Gastroesophageal sphincter (tissue), 4 donors: Measurements from ENCODE around the gene NT5C2. TPM values are rescaled to one million over a fixed set of nuclear protein-coding genes. Genes with fewer than 3 reads are reported as not detected.
A peak's percentile ranks its signal among the peaks of the same experiment; 100 is the strongest.
"Not testable (repeated sequence)": the region's sequence is repeated elsewhere in the genome, so short reads cannot be mapped to it uniquely, and the experiment has no call there.

Source experiments
- ATAC-seq: fragments of 150-250 bp; one replicate; pipeline ENCODE4 v1.9.1; 2016; ENCODE audit warnings: mild to moderate bottlenecking, moderate library complexity
- H3K27ac ChIP-seq, 4 donors: fragments of 200-600 bp; sonication (generic) in 3 of 4; 1 replicate in 3 of 4; 2 replicates in 1 of 4; pipeline ENCODE4 v1.5.1; 2016 to 2019
- H3K27me3 ChIP-seq: fragments of 200-600 bp; sonication (generic); one replicate; pipeline ENCODE4 v1.5.1; 2019
- H3K36me3 ChIP-seq, 2 donors: fragments of 200-600 bp; sonication (generic); one replicate each; pipeline ENCODE4 v1.5.1; 2019; ENCODE audit warnings: control low read depth in 1 of 2
- H3K4me1 ChIP-seq, 3 donors: fragments of 200-600 bp; sonication (generic); 1 replicate in 2 of 3; 2 replicates in 1 of 3; pipeline ENCODE4 v1.5.1; 2016 to 2019; ENCODE audit warnings: control low read depth in 2 of 3
- H3K4me3 ChIP-seq, 2 donors: fragments of 200-600 bp; sonication (generic); one replicate each; pipeline ENCODE4 v1.5.1; 2019; ENCODE audit warnings: mild to moderate bottlenecking in 1 of 2, moderate library complexity in 1 of 2
- H3K9me3 ChIP-seq, 3 donors: fragments of 200-600 bp; sonication (generic); one replicate each; pipeline ENCODE4 v1.5.1; 2017 to 2019; ENCODE audit warnings: control low read depth in 2 of 3
- CTCF ChIP-seq, 4 experiments: fragments of 200-600 bp in 2 of 4; fragments of 450-650 bp in 2 of 4; sonication (generic) in 1 of 4; IDR thresholded peaks; one replicate each; pipeline ENCODE4 v1.5.1; 2017 to 2019; ENCODE audit warnings: antibody characterized with exemption in 4 of 4, mild to moderate bottlenecking in 2 of 4, moderate library complexity in 2 of 4
- EP300 ChIP-seq: sonication (generic); formaldehyde crosslinking; IDR thresholded peaks from one replicate; pipeline ENCODE4 v1.6.1; 2017; ENCODE audit warnings: antibody characterized with exemption, mild to moderate bottlenecking
- POLR2A ChIP-seq, 2 donors: fragments of 450-650 bp; IDR thresholded peaks; one replicate each; pipeline ENCODE4 v1.6.1; 2017; ENCODE audit warnings: antibody characterized with exemption in 2 of 2, mild to moderate bottlenecking in 2 of 2, moderate library complexity in 1 of 2
- POLR2AphosphoS5 ChIP-seq: sonication (generic); formaldehyde crosslinking; IDR thresholded peaks from one replicate; pipeline ENCODE4 v1.6.1; 2017; ENCODE audit warnings: antibody characterized with exemption
- WGBS, 2 donors: methylation state at CpG; one replicate each; pipeline ENCODE4 v1.1.5; 2018; ENCODE audit warnings: low coverage in 1 of 2; 5-methylcytosine and 5-hydroxymethylcytosine counted together
- total RNA-seq, 4 donors: library from RNA; depleted of rRNA; stranded (reverse); fragments of >200 nt; gene quantifications; one replicate each; pipeline ENCODE4 v1.1.0, GENCODE V29; 2016

The NT5C2 gene
- total RNA-seq, 4 donors from 2014 or later = 63.4 to 71.9 (median 71.1) TPM

- TF ChIP-seq POLR2AphosphoS5 (no peak), POLR2A (IDR thresholded peaks at IDR 0.05) (no peak), CTCF (IDR thresholded peaks at IDR 0.05) (no peak), EP300 (no peak)
- Histone ChIP-seq H3K27ac (no peak overlapping the region), H3K27me3 (no peaks in the 10 kb centered on the region), H3K4me3 (no peak overlapping the region), H3K9me3 (no peaks in the 10 kb centered on the region), H3K36me3 (no peaks in the 10 kb centered on the region), H3K4me1 (peaks cover 0 to 35% (median 5%) of the 10 kb centered on the region in 3 donors)
- WGBS, 2 donors = 69 to 75% methylated on average over 7 of the region's 7 CpGs
- ATAC-seq = no peak
These were observed 39.9 kb upstream of the NT5C2 start for GRCh38 chr10:103232772-103233488.

- no peak for ATAC-seq
- peaks cover 0 to 42% (median 5%) of the 10 kb centered on the region in 3 donors for H3K4me1 ChIP-seq
- no peaks in the 10 kb centered on the region for H3K27me3 ChIP-seq
- H3K4me3 ChIP-seq = no peak overlapping the region
- no peaks in the 10 kb centered on the region for H3K36me3 ChIP-seq
- no peaks in the 10 kb centered on the region for H3K9me3 ChIP-seq
- no peak for TF ChIP-seq EP300
- TF ChIP-seq POLR2AphosphoS5 = no peak
- TF ChIP-seq CTCF (IDR thresholded peaks at IDR 0.05) = no peak
- no peak for TF ChIP-seq POLR2A (IDR thresholded peaks at IDR 0.05)
- H3K27ac ChIP-seq = peak overlapping the region in 3 of 4 donors; percentile 44 to 78 (median 76)
- WGBS, 2 donors = 77 to 79% methylated on average over 2 to 3 of the region's 3 CpGs
These were observed 39.1 kb upstream of the NT5C2 start for GRCh38 chr10:103232131-103232673.

GRCh38 chr10:103231047-103231551, 38.0 kb upstream of the NT5C2 start:
- Histone ChIP-seq H3K27ac (peak overlapping the region; percentile 76 to 84 (median 78)), H3K4me1 (peaks cover 0 to 43% (median 5%) of the 10 kb centered on the region in 3 donors), H3K27me3 (no peaks in the 10 kb centered on the region), H3K4me3 (no peak overlapping the region), H3K9me3 (no peaks in the 10 kb centered on the region), H3K36me3 (no peaks in the 10 kb centered on the region)
- peak; percentile 69 for ATAC-seq
- no peak for TF ChIP-seq POLR2A (IDR thresholded peaks at IDR 0.05)
- TF ChIP-seq POLR2AphosphoS5 = peak; percentile 57
- WGBS, 2 donors = 24 to 27% methylated on average over 4 of the region's 4 CpGs

GRCh38 chr10:103227416-103227815, 34.3 kb upstream of the NT5C2 start:
- Histone ChIP-seq H3K4me3 (no peak overlapping the region), H3K36me3 (no peaks in the 10 kb centered on the region), H3K9me3 (peaks cover 0 to 27% (median 0%) of the 10 kb centered on the region in 3 donors), H3K27ac (peak overlapping the region in 3 of 4 donors; percentile 48 to 80 (median 70)), H3K4me1 (peaks cover 0 to 43% (median 5%) of the 10 kb centered on the region in 3 donors), H3K27me3 (no peaks in the 10 kb centered on the region)
- no peak for ATAC-seq
- TF ChIP-seq POLR2AphosphoS5 = no peak
- 78 to 87% methylated on average over 1 of the region's 1 CpG for WGBS, 2 donors

GRCh38 chr10:103225939-103226338, 32.9 kb upstream of the NT5C2 start:
- TF ChIP-seq POLR2AphosphoS5 = no peak
- no peak for TF ChIP-seq POLR2A (IDR thresholded peaks at IDR 0.05)
- no peak for TF ChIP-seq CTCF (IDR thresholded peaks at IDR 0.05)
- no peak for TF ChIP-seq EP300
- Histone ChIP-seq H3K9me3 (peaks cover 0 to 29% (median 0%) of the 10 kb centered on the region in 3 donors), H3K27me3 (no peaks in the 10 kb centered on the region), H3K4me1 (peaks cover 0 to 32% (median 0%) of the 10 kb centered on the region in 3 donors), H3K4me3 (no peak overlapping the region), H3K36me3 (no peaks in the 10 kb centered on the region), H3K27ac (no peak overlapping the region)
- ATAC-seq = no peak

- not testable (repeated sequence) for H3K27me3 ChIP-seq, H3K4me3 ChIP-seq, H3K36me3 ChIP-seq, ATAC-seq, H3K27ac ChIP-seq
- WGBS, 2 donors = 77 to 89% methylated on average over 3 to 5 of the region's 5 CpGs
- H3K4me1 ChIP-seq = peaks cover 0 to 22% (median 0%) of the 10 kb centered on the region in 3 donors
- peaks cover 0 to 29% (median 0%) of the 10 kb centered on the region in 3 donors for H3K9me3 ChIP-seq
These were observed 31.6 kb upstream of the NT5C2 start for GRCh38 chr10:103224721-103225120.
